Stromal cell of bone marrow (primary cell): Measurements from ENCODE around the gene SETBP1.
A peak's percentile ranks its signal among the peaks of the same experiment; 100 is the strongest.

Experiments used
- DNase-seq: peaks from one replicate; pipeline ENCODE4 v3.0.0-alpha.2; 2012; ENCODE audit warnings: low read depth

The SETBP1 gene

GRCh38 chr18:44731530-44732237 lies 51.0 kb downstream of the SETBP1 start:
- DNase-seq: no peak

- DNase-seq: no peak
These were observed 51.5 kb downstream of the SETBP1 start for GRCh38 chr18:44732238-44732563.

DNA sequence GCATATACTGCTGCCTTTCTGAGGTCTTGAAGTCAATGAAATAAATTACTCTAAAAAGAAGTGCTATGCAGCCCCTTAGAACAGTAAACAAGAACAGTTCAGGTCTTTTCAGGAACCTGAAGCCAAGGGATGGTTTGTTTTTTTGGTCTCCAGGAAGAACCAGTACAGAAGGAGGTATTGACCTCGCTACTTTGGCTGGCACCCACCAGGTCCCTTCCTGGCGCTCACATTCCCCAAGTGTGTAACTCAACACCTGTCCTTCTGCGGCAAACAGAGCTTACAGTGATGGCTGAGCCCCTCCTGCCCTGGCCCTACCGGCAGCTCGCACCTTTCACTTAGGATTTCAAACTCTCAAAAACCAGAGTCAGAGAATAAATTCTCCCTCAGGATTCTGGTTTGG lies 51.9 kb downstream of the SETBP1 start:
- DNase-seq: no peak

DNA sequence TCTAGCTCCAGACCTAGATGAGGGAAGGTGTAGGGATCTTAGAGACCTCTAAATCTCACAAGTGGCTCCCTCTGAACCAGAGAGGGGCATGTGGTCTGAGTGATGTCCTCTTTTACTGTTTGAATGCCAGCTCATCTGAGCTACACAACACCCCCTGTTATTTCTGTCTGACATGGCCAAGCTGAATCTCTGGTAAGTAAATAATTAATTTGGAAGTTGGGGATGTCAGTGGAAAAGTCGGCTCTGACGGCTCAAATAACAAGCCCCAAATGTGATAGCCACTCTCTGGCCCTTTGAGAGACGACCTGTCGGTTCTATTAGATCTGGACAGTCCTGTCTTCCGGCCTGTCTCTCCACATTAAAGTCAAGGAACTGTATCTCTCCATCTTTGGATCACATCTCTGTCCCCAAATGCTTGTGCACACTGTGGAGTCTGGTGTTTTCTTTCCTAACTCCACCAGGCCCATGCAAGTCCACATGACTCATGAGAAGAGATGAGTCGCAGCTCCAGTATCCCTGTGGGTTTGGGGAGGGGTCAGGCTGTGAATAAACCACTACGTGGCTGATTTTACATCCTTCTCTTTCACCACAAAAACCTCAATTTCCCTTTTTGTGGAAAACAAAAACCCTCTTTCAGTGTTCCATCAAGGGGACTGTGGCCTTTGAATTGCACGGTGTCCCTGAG lies 52.5 kb downstream of the SETBP1 start:
- peak; percentile 87 for DNase-seq

DNA sequence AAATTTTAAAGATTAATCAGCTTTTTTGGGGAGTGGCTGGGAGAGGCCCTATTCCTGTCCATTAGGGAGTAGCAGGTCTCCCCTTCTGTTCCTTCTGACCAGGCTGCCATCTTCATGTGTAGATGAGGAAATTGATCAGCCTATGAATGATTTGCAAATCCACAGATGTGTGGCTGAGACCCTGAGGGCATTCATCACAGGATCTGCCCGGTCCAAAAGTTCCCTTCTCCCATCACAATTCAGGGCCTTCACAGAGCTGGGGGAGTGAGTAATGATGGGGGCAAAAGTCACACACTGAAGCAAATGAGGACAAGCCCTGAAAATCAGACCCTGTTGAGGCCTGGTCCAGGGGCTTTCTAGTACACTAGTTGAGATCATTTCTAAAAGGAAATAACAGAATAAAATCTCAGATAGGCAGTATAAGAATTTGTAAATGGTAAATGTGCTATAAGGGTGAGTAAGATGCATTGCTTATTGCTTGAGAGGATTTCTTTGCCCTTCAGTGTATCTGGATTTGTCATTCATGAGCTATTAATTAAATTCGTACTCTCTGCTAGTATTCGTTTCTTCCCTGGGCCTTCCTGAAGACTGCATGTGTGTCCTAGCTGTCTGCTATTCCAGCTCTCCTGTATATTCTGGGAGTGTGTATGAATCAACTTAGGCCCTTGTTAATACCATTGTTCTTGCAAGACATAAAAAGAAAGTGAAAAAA lies 53.2 kb downstream of the SETBP1 start:
- DNase-seq: no peak

GRCh38 chr18:44735096-44735495 lies 54.4 kb downstream of the SETBP1 start:
- DNase-seq: no peak

DNA sequence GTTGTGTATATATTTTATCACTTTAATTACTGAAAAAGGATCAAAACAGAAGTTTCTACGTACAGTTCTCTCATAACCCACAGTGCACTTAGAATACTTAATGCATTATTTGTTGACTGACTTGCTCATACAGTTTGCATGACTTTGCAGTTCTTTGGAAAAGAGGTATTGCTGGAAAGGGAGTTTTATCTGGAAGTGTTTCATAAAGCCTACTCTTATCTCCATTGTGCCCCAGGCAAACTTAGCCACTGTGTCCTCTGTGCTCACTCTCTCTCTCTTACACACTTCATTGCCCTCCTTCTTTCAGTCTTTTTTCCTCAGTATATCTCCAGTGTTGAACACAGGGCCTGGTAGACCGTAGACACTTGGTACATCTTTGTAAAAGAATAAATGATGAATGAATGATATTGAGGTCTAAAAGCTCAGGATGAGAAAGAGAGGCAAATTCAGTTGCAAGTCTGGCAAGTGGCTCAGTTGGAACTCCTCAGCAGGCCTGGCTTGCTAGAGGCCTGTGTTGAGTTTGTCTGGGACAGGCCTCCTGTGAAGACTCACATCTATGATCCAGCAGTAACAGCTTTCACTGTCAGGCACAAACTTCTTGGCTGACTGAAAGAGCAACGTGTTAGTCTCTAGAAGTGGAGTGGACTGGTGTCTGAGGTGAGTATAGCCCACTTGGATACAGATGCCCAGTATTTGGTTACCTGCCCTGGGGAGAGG lies 56.1 kb downstream of the SETBP1 start:
- DNase-seq: no peak

- no peak for DNase-seq
These were observed 56.9 kb downstream of the SETBP1 start for GRCh38 chr18:44737623-44738022.

DNA sequence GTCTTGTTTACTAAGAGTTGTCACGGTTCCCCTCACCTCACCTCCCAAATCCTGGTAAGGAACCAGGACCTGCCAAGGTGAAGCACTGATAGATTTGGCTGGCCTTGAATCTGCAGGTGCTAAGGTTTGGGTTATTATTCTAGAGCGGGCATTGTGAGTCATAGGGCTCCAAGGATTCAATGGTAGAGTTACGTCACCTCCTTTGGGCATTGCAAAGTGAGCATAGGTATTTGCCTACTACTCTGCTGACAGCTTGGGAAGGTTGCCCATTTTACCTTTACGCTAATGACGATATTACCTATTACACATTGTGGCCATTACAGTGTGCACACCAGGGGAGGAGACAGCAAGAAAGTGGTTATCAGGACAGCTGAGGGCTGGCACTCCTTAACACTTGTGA lies 59.3 kb downstream of the SETBP1 start:
- DNase-seq: no peak

DNA sequence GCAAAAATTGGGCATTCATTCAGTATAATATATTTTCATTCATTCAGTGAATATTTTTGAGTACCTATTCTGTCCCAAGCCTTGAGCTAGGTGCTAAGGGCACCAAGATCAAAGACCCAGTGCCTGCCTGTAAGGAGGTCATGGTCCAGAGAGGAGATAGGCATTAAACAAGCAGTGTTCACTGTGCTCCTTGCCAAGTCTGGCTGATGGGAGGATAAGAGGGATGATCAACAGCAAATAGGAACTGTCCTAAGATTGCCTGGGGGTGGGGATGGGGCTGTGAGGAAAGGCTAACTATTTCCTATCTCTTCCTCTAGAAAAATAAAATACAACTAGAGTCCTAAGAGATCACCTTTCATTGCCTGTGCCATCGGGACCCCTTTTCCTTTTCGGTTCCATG lies 60.4 kb downstream of the SETBP1 start:
- DNase-seq: no peak

- DNase-seq: no peak
These were observed 60.8 kb downstream of the SETBP1 start for GRCh38 chr18:44741511-44741910.

- DNase-seq: no peak
These were observed 61.4 kb downstream of the SETBP1 start for GRCh38 chr18:44742126-44742525.

DNA sequence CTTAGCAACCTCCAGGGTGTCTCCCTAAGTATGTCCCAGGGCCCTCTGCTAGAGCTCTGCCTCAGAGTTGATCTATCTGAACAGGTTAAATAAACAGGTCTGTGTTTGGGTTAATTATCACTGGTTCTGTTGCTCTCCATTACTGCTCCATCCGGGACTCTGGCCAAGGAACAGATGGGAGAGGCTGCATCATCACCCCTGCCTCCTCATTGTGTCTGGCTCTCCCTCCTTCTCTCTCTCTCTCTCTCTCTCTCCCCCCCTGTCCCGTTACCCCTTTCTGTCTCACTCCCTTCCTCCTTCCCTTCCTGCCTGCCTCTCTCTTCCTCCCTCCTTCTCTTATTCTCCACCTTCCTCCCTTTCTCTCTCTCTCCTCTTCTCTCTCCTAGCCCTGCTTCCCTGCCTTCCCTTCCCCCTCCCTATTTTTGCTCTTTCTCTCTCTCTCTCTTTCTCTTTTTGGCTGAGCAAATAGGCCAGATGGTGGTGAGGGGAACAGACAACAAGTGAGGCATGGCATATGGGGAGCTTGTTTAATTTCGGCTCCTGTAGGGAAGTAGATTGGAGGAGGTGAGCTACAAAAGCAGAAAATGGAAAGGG lies 62.1 kb downstream of the SETBP1 start:
- peak; percentile 40 for DNase-seq

- no peak for DNase-seq
These were observed 62.9 kb downstream of the SETBP1 start for GRCh38 chr18:44743631-44744030.

GRCh38 chr18:44744161-44745121 lies 63.8 kb downstream of the SETBP1 start:
- no peak for DNase-seq

DNA sequence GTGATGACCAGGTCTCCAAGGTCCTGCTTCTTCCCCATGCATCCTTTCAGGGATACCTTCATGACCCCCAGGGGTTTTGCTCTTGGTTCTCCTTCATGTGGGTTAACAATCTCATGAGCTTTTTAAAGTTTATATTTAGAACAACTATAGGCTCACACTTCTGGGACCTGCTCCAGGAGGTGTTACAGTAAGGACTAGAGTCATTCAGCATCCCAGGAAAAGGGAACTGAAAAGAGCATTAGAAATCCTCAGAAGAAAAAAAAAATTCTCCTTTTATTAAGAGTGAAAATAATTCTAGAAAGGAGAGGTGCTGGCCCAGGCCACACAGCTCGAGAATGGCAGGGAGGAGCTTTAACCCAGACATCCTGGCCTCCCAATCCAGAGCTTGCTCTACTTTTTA lies 66.5 kb downstream of the SETBP1 start:
- no peak for DNase-seq

GRCh38 chr18:44748582-44748981 lies 67.9 kb downstream of the SETBP1 start:
- DNase-seq: no peak

DNA sequence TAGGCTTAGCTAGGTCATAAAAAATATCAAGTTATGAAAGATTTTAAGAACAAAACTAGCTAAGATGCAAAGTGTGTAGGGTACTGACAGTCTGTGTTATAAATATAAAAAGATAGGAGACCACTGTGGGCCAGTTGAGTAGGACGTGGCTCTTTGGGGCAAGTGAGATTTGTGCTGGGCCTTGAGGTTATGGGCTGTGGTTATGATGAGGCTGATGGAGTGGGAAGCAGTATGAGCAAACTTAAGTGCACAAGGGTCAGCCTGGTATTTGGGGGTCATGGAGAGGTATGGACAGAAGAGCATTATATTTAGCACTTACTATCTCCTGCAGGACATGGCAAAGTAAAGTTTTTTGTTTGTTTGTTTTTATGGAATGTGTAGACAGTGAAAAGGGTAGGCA lies 70.1 kb downstream of the SETBP1 start:
- DNase-seq: no peak

- no peak for DNase-seq
These were observed 73.9 kb downstream of the SETBP1 start for GRCh38 chr18:44754567-44754966.

DNA sequence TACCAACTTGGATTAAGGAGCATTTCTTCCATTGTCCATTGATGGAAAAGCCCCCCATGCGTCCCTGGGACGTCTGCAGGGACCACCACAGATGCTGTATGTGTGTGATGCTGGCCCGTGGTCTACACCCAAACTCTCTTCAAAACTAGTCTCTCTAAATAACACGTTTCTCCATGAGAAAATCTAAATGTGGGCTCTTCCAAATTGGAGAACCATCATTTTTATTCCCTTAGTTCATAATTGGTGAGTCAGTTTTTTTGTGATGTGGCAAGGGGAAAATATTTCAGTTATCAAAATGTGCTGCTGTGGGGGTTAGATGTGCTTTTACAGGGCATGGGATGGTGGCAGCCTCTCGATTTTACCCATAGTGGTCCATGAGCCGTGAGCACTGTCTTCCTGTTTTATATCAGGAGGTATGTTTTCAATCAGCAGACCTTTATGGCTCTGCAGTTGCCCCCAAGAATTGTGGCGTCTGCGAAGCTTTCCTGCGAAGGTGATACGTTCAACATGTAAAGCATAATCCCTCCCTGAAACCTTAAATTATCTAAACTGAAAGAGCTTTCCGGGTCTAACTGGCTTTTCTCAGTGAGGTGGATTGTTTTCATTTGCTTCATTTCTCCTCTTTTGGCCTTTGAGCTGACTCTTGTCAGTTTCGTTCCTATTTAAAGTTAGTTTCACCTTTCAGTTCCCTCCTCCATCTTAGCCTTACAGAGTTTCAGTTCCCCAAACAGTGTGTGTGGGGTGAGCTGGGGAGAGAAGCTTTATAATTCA lies 78.4 kb downstream of the SETBP1 start:
- no peak for DNase-seq
